GM18517 (cell line): ENCODE results near the gene TRPM3.

Experiments used
- ATAC-seq: cut with Tn5 transposase; IDR thresholded peaks from one replicate; pipeline ENCODE4 v1.9.1; 2021; ENCODE audit warnings: mild to moderate bottlenecking, moderate library complexity; ENCODE audit not compliant: unreplicated experiment

The TRPM3 gene

GRCh38 chr9:70950270-70950669 lies 171.2 kb downstream of the TRPM3 start:
- ATAC-seq, result no peak

- ATAC-seq, result no peak
These were observed 172.2 kb downstream of the TRPM3 start for GRCh38 chr9:70949239-70949638.

GRCh38 chr9:70948744-70949143 lies 172.7 kb downstream of the TRPM3 start:
- ATAC-seq, result no peak

GRCh38 chr9:70947511-70947910 lies 173.9 kb downstream of the TRPM3 start:
- ATAC-seq, result no peak

- no peak for ATAC-seq
These were observed 174.3 kb downstream of the TRPM3 start for GRCh38 chr9:70947086-70947485.

GRCh38 chr9:70945301-70945700 lies 176.1 kb downstream of the TRPM3 start:
- no peak for ATAC-seq

GRCh38 chr9:70941191-70941590 lies 180.2 kb downstream of the TRPM3 start:
- no peak for ATAC-seq

GRCh38 chr9:70940605-70941004 lies 180.8 kb downstream of the TRPM3 start:
- no peak for ATAC-seq

- ATAC-seq, result no peak
These were observed 184.9 kb downstream of the TRPM3 start for GRCh38 chr9:70936536-70936935.

- no peak for ATAC-seq
These were observed 185.6 kb downstream of the TRPM3 start for GRCh38 chr9:70935856-70936255.

- no peak for ATAC-seq
These were observed 186.8 kb downstream of the TRPM3 start for GRCh38 chr9:70934642-70935041.

- no peak for ATAC-seq
These were observed 188.1 kb downstream of the TRPM3 start for GRCh38 chr9:70933321-70933720.

- ATAC-seq, result no peak
These were observed 189.3 kb downstream of the TRPM3 start for GRCh38 chr9:70932097-70932496.

- ATAC-seq, result no peak
These were observed 193.9 kb downstream of the TRPM3 start for GRCh38 chr9:70927530-70927929.

- peak; percentile 80 for ATAC-seq
These were observed 196.4 kb downstream of the TRPM3 start for GRCh38 chr9:70924895-70925547.

- no peak for ATAC-seq
These were observed 197.0 kb downstream of the TRPM3 start for GRCh38 chr9:70924380-70924779.

GRCh38 chr9:70923961-70924360 lies 197.5 kb downstream of the TRPM3 start:
- ATAC-seq, result no peak

- no peak for ATAC-seq
These were observed 200.3 kb downstream of the TRPM3 start for GRCh38 chr9:70921136-70921535.

- ATAC-seq, result no peak
These were observed 204.1 kb downstream of the TRPM3 start for GRCh38 chr9:70917277-70917676.

- no peak for ATAC-seq
These were observed 209.6 kb downstream of the TRPM3 start for GRCh38 chr9:70911791-70912190.

- no peak for ATAC-seq
These were observed 210.8 kb downstream of the TRPM3 start for GRCh38 chr9:70910598-70910997.

- no peak for ATAC-seq
These were observed 218.7 kb downstream of the TRPM3 start for GRCh38 chr9:70902692-70903131.

GRCh38 chr9:70902171-70902570 lies 219.2 kb downstream of the TRPM3 start:
- no peak for ATAC-seq
